A673 (cell line): Measurements from ENCODE around the gene PRADC1. TPM values are rescaled to one million over a fixed set of nuclear protein-coding genes. Genes with fewer than 3 reads are reported as not detected.

ENCODE experiments used
- BruUV-seq: library from RNA; stranded (reverse); fragments of 400-500 nt; replicated peaks from 2 replicates; lab custom pipeline; 2021; lab: Mats Ljungman, UMichigan
- CTCF ChIA-PET: fragments of 300-600 bp; sonication (Branson Sonifier 250); formaldehyde crosslinking; loops from one replicate; lab custom pipeline; 2022; ENCODE audit warnings: antibody characterized with exemption; lab: Charles Lee
- POLR2A ChIA-PET: fragments of 300-600 bp; sonication (Branson Sonifier 250); formaldehyde crosslinking; loops from one replicate; lab custom pipeline; 2022; ENCODE audit warnings: antibody characterized with exemption; ENCODE audit not compliant: low non-redundant PET; lab: Charles Lee
- DNase-seq: peaks from one replicate; pipeline ENCODE4 v3.0.0-alpha.2; 2015; ENCODE audit warnings: low spot score
- H3K27ac ChIP-seq: fragments of 200-600 bp; sonication (generic); 2 replicates; pipeline ENCODE4 v1.5.1; 2016; ENCODE audit warnings: mixed run types, low read depth, mild to moderate bottlenecking, mixed read lengths, antibody characterized with exemption, low read length; ENCODE audit not compliant: poor library complexity, severe bottlenecking
- H3K27me3 ChIP-seq: fragments of 200-600 bp; sonication (generic); replicated peaks from 2 replicates; pipeline ENCODE4 v1.6.1; 2017; ENCODE audit warnings: mixed run types, low read depth, mild to moderate bottlenecking, mixed read lengths, antibody characterized with exemption, low read length; ENCODE audit not compliant: insufficient read depth, poor library complexity
- H3K36me3 ChIP-seq: fragments of 200-600 bp; sonication (generic); 2 replicates; pipeline ENCODE4 v1.6.1; 2016; ENCODE audit warnings: mixed run types, mild to moderate bottlenecking, mixed read lengths, antibody characterized with exemption, low read length; ENCODE audit not compliant: insufficient read depth, poor library complexity, severe bottlenecking
- H3K4me1 ChIP-seq: fragments of 200-600 bp; sonication (generic); 2 replicates; pipeline ENCODE4 v1.6.1; 2017; ENCODE audit warnings: mixed run types, mild to moderate bottlenecking, mixed read lengths, antibody characterized with exemption, low read length; ENCODE audit not compliant: insufficient read depth, poor library complexity, severe bottlenecking
- H3K4me3 ChIP-seq: fragments of 200-600 bp; sonication (generic); 2 replicates; pipeline ENCODE4 v1.5.1; 2016; ENCODE audit warnings: low read depth, mixed run types, mild to moderate bottlenecking, mixed read lengths, low read length; ENCODE audit not compliant: poor library complexity, severe bottlenecking
- H3K9me3 ChIP-seq: fragments of 200-600 bp; sonication (generic); 2 replicates; pipeline ENCODE4 v1.6.1; 2016; ENCODE audit warnings: mixed run types, low read depth, mild to moderate bottlenecking, mixed read lengths, antibody characterized with exemption, low read length; ENCODE audit not compliant: poor library complexity, severe bottlenecking
- EZH2 ChIP-seq: fragments of 200-600 bp; sonication (generic); IDR thresholded peaks from 2 replicates; pipeline ENCODE4 v1.6.1; 2017; ENCODE audit warnings: borderline replicate concordance, low read depth, mild to moderate bottlenecking, mixed read lengths, antibody characterized with exemption, low read length; ENCODE audit not compliant: poor library complexity, severe bottlenecking
- intact Hi-C: fragments of 100-400 bp; cut with micrococcal nuclease; formaldehyde crosslinking; loops from one replicate; pipeline ENCODE4 v1.10.0; 2022; ENCODE audit not compliant: unreplicated experiment
- total RNA-seq: library from RNA; stranded (reverse); gene quantifications from 2 replicates; pipeline ENCODE4 v1.2.3, GENCODE V29; 2021
- TF ChIP-seq, protein P1 (sequence below): fragments of 300-800, 200-600 bp; sonication (generic); conservative IDR thresholded peaks from 2 replicates; pipeline ENCODE4 v1.5.1; 2017; ENCODE audit warnings: low read depth, mild to moderate bottlenecking, antibody characterized with exemption, low read length, moderate library complexity, mixed read lengths

Gene PRADC1
- total RNA-seq, 1 experiment from 2014 or later = 17.7 TPM

DNA sequence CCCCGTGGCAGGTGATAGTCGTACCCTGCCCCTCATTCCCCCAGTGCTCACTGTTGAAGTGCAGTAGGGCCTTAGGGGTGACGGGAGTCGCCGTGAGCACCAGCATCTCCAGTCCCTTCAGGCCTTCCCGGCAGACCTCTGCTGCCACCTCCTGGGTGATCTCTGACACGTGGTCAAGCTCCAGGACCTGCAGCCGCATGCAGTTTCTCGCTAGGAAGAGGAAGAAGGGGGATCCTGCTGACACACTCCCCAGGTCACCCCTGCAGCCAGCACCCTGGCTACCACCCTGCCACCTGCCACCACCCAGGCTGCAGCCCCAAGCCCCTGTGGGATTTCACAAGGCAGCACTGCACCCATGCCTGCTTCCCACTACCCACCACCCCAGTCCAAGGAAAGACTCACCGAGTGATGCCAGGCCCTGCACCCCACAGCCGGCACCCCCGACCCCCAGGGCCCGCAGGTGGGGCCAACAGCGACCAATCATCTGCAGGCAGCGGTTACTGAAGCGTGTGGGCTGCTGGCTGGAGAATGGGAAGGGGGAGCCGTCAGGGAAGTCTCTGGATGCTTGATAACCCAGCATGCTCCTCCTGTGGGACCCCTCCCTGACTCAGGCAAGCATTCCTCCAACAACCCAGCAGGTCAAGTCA, 27.4 kb upstream of the PRADC1 start:
- H3K27me3 ChIP-seq = no peaks in the 10 kb centered on the region
- no peak for DNase-seq
- H3K4me3 ChIP-seq = no peak overlapping the region
- TF ChIP-seq, protein P1, sequence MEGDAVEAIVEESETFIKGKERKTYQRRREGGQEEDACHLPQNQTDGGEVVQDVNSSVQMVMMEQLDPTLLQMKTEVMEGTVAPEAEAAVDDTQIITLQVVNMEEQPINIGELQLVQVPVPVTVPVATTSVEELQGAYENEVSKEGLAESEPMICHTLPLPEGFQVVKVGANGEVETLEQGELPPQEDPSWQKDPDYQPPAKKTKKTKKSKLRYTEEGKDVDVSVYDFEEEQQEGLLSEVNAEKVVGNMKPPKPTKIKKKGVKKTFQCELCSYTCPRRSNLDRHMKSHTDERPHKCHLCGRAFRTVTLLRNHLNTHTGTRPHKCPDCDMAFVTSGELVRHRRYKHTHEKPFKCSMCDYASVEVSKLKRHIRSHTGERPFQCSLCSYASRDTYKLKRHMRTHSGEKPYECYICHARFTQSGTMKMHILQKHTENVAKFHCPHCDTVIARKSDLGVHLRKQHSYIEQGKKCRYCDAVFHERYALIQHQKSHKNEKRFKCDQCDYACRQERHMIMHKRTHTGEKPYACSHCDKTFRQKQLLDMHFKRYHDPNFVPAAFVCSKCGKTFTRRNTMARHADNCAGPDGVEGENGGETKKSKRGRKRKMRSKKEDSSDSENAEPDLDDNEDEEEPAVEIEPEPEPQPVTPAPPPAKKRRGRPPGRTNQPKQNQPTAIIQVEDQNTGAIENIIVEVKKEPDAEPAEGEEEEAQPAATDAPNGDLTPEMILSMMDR = peak; percentile 22; the same call in 1 of the 2 replicates
- no peak for TF ChIP-seq EZH2
- ChIA-PET CTCF (no interaction called here), POLR2A (no interaction called here)
- intact Hi-C loops = no loop called here
- H3K9me3 ChIP-seq = no peaks in the 10 kb centered on the region
- H3K4me1 ChIP-seq = no peaks in the 10 kb centered on the region
- no peak overlapping the region for H3K27ac ChIP-seq
- BruUV-seq = no TSS peak
- peaks cover 7% of the 10 kb centered on the region for H3K36me3 ChIP-seq

GRCh38 chr2:73259704-73260337, 26.8 kb upstream of the PRADC1 start:
- POLR2A ChIA-PET = no interaction called here
- H3K27ac ChIP-seq = no peak overlapping the region
- CTCF ChIA-PET = no interaction called here
- H3K27me3 ChIP-seq = no peaks in the 10 kb centered on the region
- H3K4me3 ChIP-seq = no peak overlapping the region
- BruUV-seq = no TSS peak
- no peak for DNase-seq
- intact Hi-C loops = no loop called here
- H3K9me3 ChIP-seq = no peaks in the 10 kb centered on the region
- TF ChIP-seq, protein P1 = no peak
- TF ChIP-seq EZH2 = no peak
- peaks cover 8% of the 10 kb centered on the region for H3K36me3 ChIP-seq
- no peaks in the 10 kb centered on the region for H3K4me1 ChIP-seq

- Histone ChIP-seq H3K4me1 (no peaks in the 10 kb centered on the region), H3K27me3 (no peaks in the 10 kb centered on the region), H3K9me3 (no peaks in the 10 kb centered on the region), H3K4me3 (no peak overlapping the region), H3K36me3 (peaks cover 12% of the 10 kb centered on the region), H3K27ac (no peak overlapping the region)
- BruUV-seq = no TSS peak
- intact Hi-C loops = no loop called here
- no peak for DNase-seq
- ChIA-PET POLR2A (no interaction called here), CTCF (no interaction called here)
- no peak for TF ChIP-seq EZH2
- TF ChIP-seq, protein P1 = no peak
Measured at GRCh38 chr2:73259276-73259675, 26.2 kb upstream of the PRADC1 start.
